ENCODE measurements around the gene DDX3X.

DNA sequence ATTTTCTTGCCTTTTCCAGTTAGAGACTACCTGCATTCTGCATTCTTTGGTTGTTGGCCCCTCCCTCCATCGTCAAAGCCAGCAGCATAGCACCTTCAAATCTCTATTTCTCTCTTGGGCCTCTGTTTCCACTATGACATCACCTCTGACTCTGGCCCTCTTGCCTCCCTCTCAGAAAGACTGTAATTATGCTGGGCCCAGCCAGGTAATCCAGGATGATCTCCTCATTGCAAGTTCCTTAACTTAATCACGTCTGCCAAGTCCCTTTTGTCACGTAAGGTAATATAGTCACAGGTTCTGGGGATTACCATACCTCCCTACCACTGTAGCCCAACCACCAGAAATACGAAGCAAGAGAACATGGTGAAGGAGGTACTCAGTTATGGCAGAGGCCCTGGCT is 73.9 kb downstream of the DDX3X start:
- TF ChIP-seq, protein P1, sequence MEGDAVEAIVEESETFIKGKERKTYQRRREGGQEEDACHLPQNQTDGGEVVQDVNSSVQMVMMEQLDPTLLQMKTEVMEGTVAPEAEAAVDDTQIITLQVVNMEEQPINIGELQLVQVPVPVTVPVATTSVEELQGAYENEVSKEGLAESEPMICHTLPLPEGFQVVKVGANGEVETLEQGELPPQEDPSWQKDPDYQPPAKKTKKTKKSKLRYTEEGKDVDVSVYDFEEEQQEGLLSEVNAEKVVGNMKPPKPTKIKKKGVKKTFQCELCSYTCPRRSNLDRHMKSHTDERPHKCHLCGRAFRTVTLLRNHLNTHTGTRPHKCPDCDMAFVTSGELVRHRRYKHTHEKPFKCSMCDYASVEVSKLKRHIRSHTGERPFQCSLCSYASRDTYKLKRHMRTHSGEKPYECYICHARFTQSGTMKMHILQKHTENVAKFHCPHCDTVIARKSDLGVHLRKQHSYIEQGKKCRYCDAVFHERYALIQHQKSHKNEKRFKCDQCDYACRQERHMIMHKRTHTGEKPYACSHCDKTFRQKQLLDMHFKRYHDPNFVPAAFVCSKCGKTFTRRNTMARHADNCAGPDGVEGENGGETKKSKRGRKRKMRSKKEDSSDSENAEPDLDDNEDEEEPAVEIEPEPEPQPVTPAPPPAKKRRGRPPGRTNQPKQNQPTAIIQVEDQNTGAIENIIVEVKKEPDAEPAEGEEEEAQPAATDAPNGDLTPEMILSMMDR (IDR thresholded peaks at IDR 0.05): no peak
- TF ChIP-seq POLR2A (IDR thresholded peaks at IDR 0.05): no peak
